GM06990 (cell line): ENCODE results near the gene PFKFB3.

ENCODE experiments used
- DNase-seq: peaks from one replicate; pipeline ENCODE4 v3.0.0-alpha.2; 2011; ENCODE audit not compliant: insufficient read length; ENCODE audit errors: extremely low read depth
- H3K27me3 ChIP-seq: replicated peaks from 2 replicates; pipeline ENCODE4 v1.6.0; 2011; ENCODE audit warnings: low read length; ENCODE audit not compliant: control insufficient read depth, insufficient read depth
- H3K36me3 ChIP-seq: 2 replicates; pipeline ENCODE4 v1.5.1; 2011; ENCODE audit warnings: low read length; ENCODE audit not compliant: control insufficient read depth, insufficient read depth
- H3K4me3 ChIP-seq: replicated peaks from 2 replicates; pipeline ENCODE4 v1.5.1; 2011; ENCODE audit warnings: low read depth, mild to moderate bottlenecking, control low read depth, low read length
- CTCF ChIP-seq: IDR thresholded peaks from 2 replicates; pipeline ENCODE4 v1.5.1; 2011; ENCODE audit warnings: low read length, control low read depth, mild to moderate bottlenecking, inconsistent platforms; ENCODE audit not compliant: insufficient read depth, poor library complexity, severe bottlenecking

Gene PFKFB3

GRCh38 chr10:6300784-6301460 lies 98.2 kb downstream of the PFKFB3 start:
- Histone ChIP-seq H3K27me3 (no peaks in the 10 kb centered on the region), H3K36me3 (no peaks in the 10 kb centered on the region), H3K4me3 (no peak overlapping the region)
- DNase-seq, result no peak
- TF ChIP-seq CTCF, result no peak

GRCh38 chr10:6301488-6302075 lies 98.8 kb downstream of the PFKFB3 start:
- TF ChIP-seq CTCF, result no peak
- no peak overlapping the region for H3K4me3 ChIP-seq
- DNase-seq, result no peak
- H3K36me3 ChIP-seq, result no peaks in the 10 kb centered on the region
- H3K27me3 ChIP-seq, result no peaks in the 10 kb centered on the region
